Kidney (tissue), 14 donors: ENCODE data around the gene SOS2. TPM values are rescaled to one million over a fixed set of nuclear protein-coding genes. Genes with fewer than 3 reads are reported as not detected.

Experiments used
- DNase-seq, 5 donors: peaks; one replicate each; pipeline ENCODE4 v3.0.0-alpha.2; 2013 to 2020
- FAIRE-seq: peaks from 2 replicates; lab custom pipeline; 2012; peaks lifted over from hg19 to GRCh38; lab: Jason Lieb, UNC
- H3K27ac ChIP-seq, 2 donors: one replicate each; pipeline ENCODE4 v1.7.0; 2013; ENCODE audit warnings: low read depth in 2 of 2, low read length in 2 of 2, inconsistent platforms in 1 of 2
- H3K27me3 ChIP-seq: one replicate; pipeline ENCODE4 v1.7.1; 2013; ENCODE audit warnings: low read length, inconsistent platforms; ENCODE audit not compliant: control insufficient read depth, insufficient read depth
- H3K36me3 ChIP-seq, 3 donors: one replicate each; pipeline versions ENCODE4 v1.7.0 to v1.7.1; 2013; ENCODE audit warnings: low read length in 3 of 3, control low read depth in 1 of 3, inconsistent platforms in 1 of 3; ENCODE audit not compliant: insufficient read depth in 3 of 3, control insufficient read depth in 2 of 3
- H3K4me1 ChIP-seq, 3 donors: one replicate each; pipeline versions ENCODE4 v1.7.0 to v1.7.1; 2013; ENCODE audit warnings: low read length in 3 of 3, inconsistent platforms in 1 of 3, low read depth in 1 of 3; ENCODE audit not compliant: control insufficient read depth in 2 of 3, insufficient read depth in 2 of 3
- H3K4me3 ChIP-seq, 3 donors: one replicate each; pipeline versions ENCODE4 v1.7.0 to v1.8.1; 2013; ENCODE audit warnings: low read length in 3 of 3, control low read depth in 1 of 3, inconsistent platforms in 1 of 3
- H3K9ac ChIP-seq, 3 donors: one replicate each; pipeline versions ENCODE4 v1.7.0 to v1.7.1; 2013; ENCODE audit warnings: low read length in 3 of 3, control low read depth in 1 of 3, inconsistent platforms in 1 of 3
- H3K9me3 ChIP-seq, 3 donors: one replicate each; pipeline versions ENCODE4 v1.7.0 to v1.7.1; 2013; ENCODE audit warnings: low read length in 3 of 3, control low read depth in 1 of 3, inconsistent platforms in 1 of 3; ENCODE audit not compliant: control insufficient read depth in 2 of 3, insufficient read depth in 1 of 3
- CTCF ChIP-seq: IDR thresholded peaks from 3 replicates; pipeline ENCODE4 v1.5.1; 2012; ENCODE audit warnings: mild to moderate bottlenecking, moderate library complexity, borderline replicate concordance; ENCODE audit not compliant: insufficient read depth; ENCODE audit errors: extremely low read depth
- intact Hi-C: fragments of 100-400 bp; cut with DNase I; formaldehyde crosslinking; loops from one replicate; pipeline ENCODE4 v1.11.1; 2022
- polyA plus RNA-seq: library from polyadenylated mRNA; stranded (reverse); fragments of 350-450 nt; fragmentation: Illumina TruSeq; extraction: RNeasy Lipid Tissue Mini Kit (QIAGEN cat#74804); gene quantifications from one replicate; pipeline ENCODE4 v1.2.3, GENCODE V29; 2014; ENCODE audit warnings: low read depth, low replicate concordance; ENCODE audit not compliant: insufficient read depth
- total RNA-seq: library from RNA; stranded (reverse); fragmentation: NEBNext Ultra II Directional; extraction: Animal tissue kit (Norgen Biotek cat#: 25700); gene quantifications from one replicate; pipeline ENCODE4 v1.2.1, GENCODE V29; 2021
- donor health status: control.
- donor health status: control.
- donor health status: control.
- donor health status: control.
- donor health status: control.
- donor health status: DM: yes; HTN: yes; CAD: no.
- donor health status: Normal renal cell carcinoma (clear cell type).

Gene SOS2
- total and polyA plus RNA-seq, 2 donors from 2014 or later: 11.9 to 39.7 TPM

GRCh38 chr14:50087341-50088116 lies 143.8 kb downstream of the SOS2 start:
- Histone ChIP-seq H3K36me3 (no peaks in the 10 kb centered on the region), H3K4me1 (no peaks in the 10 kb centered on the region), H3K9ac (no peak overlapping the region), H3K27ac (no peak overlapping the region), H3K27me3 (no peaks in the 10 kb centered on the region), H3K4me3 (no peak overlapping the region), H3K9me3 (no peaks in the 10 kb centered on the region)
- FAIRE-seq: no peak
- no peak for TF ChIP-seq CTCF
- intact Hi-C loops: no loop called here
- DNase-seq: no peak

GRCh38 chr14:50086321-50086711 lies 145.1 kb downstream of the SOS2 start:
- Histone ChIP-seq H3K9ac (no peak overlapping the region), H3K27me3 (no peaks in the 10 kb centered on the region), H3K4me3 (no peak overlapping the region), H3K36me3 (no peaks in the 10 kb centered on the region), H3K4me1 (no peaks in the 10 kb centered on the region), H3K9me3 (no peaks in the 10 kb centered on the region), H3K27ac (no peak overlapping the region)
- DNase-seq: no peak
- FAIRE-seq: no peak
- no peak for TF ChIP-seq CTCF
- intact Hi-C loops: no loop called here

GRCh38 chr14:50085570-50086320 lies 145.6 kb downstream of the SOS2 start:
- FAIRE-seq (no peak), DNase-seq (no peak)
- Histone ChIP-seq H3K27ac (no peak overlapping the region), H3K9me3 (no peaks in the 10 kb centered on the region), H3K9ac (no peak overlapping the region), H3K4me3 (no peak overlapping the region), H3K36me3 (no peaks in the 10 kb centered on the region), H3K4me1 (no peaks in the 10 kb centered on the region), H3K27me3 (no peaks in the 10 kb centered on the region)
- no peak for TF ChIP-seq CTCF
- intact Hi-C loops: no loop called here
